H1 (cell line): ENCODE data around the gene PDE9A. TPM values are rescaled to one million over a fixed set of nuclear protein-coding genes. Genes with fewer than 3 reads are reported as not detected.

Experiments used
- CTCF ChIA-PET: fragments of 300-600 bp; sonication (Branson Sonifier 250); formaldehyde crosslinking; loops from one replicate; lab custom pipeline; 2021; ENCODE audit not compliant: partially characterized antibody; lab: Charles Lee
- POLR2A ChIA-PET: fragments of 300-600 bp; sonication (Branson Sonifier 250); formaldehyde crosslinking; loops from one replicate; lab custom pipeline; 2021; ENCODE audit warnings: inconsistent platforms; ENCODE audit not compliant: partially characterized antibody; lab: Charles Lee
- DNase-seq, 2 experiments: peaks; one replicate each; pipeline versions ENCODE4 v3.0.0 to v3.0.0-alpha.2; 2010 to 2022; ENCODE audit warnings: low spot score in 2 of 2, low read depth in 1 of 2, mixed read lengths in 1 of 2
- FAIRE-seq: peaks from 2 replicates; lab custom pipeline; 2011; peaks lifted over from hg19 to GRCh38; lab: Jason Lieb, UNC
- H2AFZ ChIP-seq: 2 replicates; pipeline ENCODE4 v1.8.1; 2012; ENCODE audit warnings: low read length, inconsistent platforms
- H2AK5ac ChIP-seq: 2 replicates; pipeline ENCODE4 v1.6.1; 2013; ENCODE audit warnings: low read depth, low read length
- H2BK120ac ChIP-seq: replicated peaks from 2 replicates; pipeline ENCODE3; 2013; ENCODE audit warnings: low read depth, low read length, inconsistent platforms
- H2BK12ac ChIP-seq: 2 replicates; pipeline ENCODE4 v1.6.1; 2013; ENCODE audit warnings: low read depth, low read length
- H2BK15ac ChIP-seq: 2 replicates; pipeline ENCODE4 v1.6.1; 2013; ENCODE audit warnings: low read length
- H2BK20ac ChIP-seq: 2 replicates; pipeline ENCODE4 v1.6.1; 2013; ENCODE audit warnings: low read length
- H2BK5ac ChIP-seq: 2 replicates; pipeline ENCODE4 v1.6.1; 2013; ENCODE audit warnings: low read depth, low read length
- H3K14ac ChIP-seq: 2 replicates; pipeline ENCODE4 v1.6.1; 2013; ENCODE audit warnings: inconsistent platforms; ENCODE audit not compliant: insufficient read length
- H3K18ac ChIP-seq: 2 replicates; pipeline ENCODE4 v1.6.1; 2013; ENCODE audit warnings: low read length; ENCODE audit errors: extremely low read depth
- H3K23ac ChIP-seq: 2 replicates; pipeline ENCODE4 v1.6.1; 2013; ENCODE audit warnings: inconsistent platforms; ENCODE audit not compliant: insufficient read length
- H3K23me2 ChIP-seq: 2 replicates; pipeline ENCODE4 v1.6.1; 2013; ENCODE audit warnings: low read depth, low read length
- H3K27ac ChIP-seq: 2 replicates; pipeline ENCODE4 v1.6.1; 2011; ENCODE audit warnings: low read depth, low read length, inconsistent platforms
- H3K27me3 ChIP-seq, 4 experiments: replicated peaks in 1 of 4; 1 replicate in 1 of 4; 2 replicates in 3 of 4; pipeline versions ENCODE4 v1.6.1 to v1.8.1; 2011 to 2013; ENCODE audit warnings: low read length in 3 of 4, mild to moderate bottlenecking in 3 of 4, inconsistent platforms in 2 of 4, mixed read lengths in 2 of 4, moderate library complexity in 1 of 4; ENCODE audit not compliant: control insufficient read depth in 3 of 4, insufficient read depth in 3 of 4; ENCODE audit errors: extremely low read depth in 1 of 4
- H3K36me3 ChIP-seq, 4 experiments: 2 replicates each; pipeline versions ENCODE4 v1.6.1 to v1.8.1; 2011 to 2013; ENCODE audit warnings: mild to moderate bottlenecking in 4 of 4, low read length in 3 of 4, moderate library complexity in 2 of 4, control low read depth in 1 of 4, inconsistent platforms in 1 of 4; ENCODE audit not compliant: insufficient read depth in 4 of 4, control insufficient read depth in 2 of 4
- H3K4ac ChIP-seq: replicated peaks from 2 replicates; pipeline ENCODE3; 2013; ENCODE audit warnings: low read length, low read depth, mixed read lengths, inconsistent platforms; ENCODE audit not compliant: insufficient read length
- H3K4me1 ChIP-seq, 4 experiments: replicated peaks in 1 of 4; 1 replicate in 1 of 4; 2 replicates in 3 of 4; pipeline versions ENCODE4 v1.6.1 to v1.8.1; 2011 to 2013; ENCODE audit warnings: low read length in 3 of 4, inconsistent platforms in 2 of 4, mixed read lengths in 1 of 4; ENCODE audit not compliant: insufficient read depth in 4 of 4, control insufficient read depth in 3 of 4
- H3K4me2 ChIP-seq, 2 experiments: 2 replicates each; pipeline versions ENCODE4 v1.6.1 to v1.8.1; 2011 to 2013; ENCODE audit warnings: low read depth in 2 of 2, low read length in 2 of 2, control low read depth in 1 of 2, inconsistent platforms in 1 of 2, mild to moderate bottlenecking in 1 of 2; ENCODE audit not compliant: insufficient read depth in 1 of 2
- H3K4me3 ChIP-seq, 4 experiments: fragments of 200-600, 300-600 bp in 1 of 4; sonication (generic), shearing (Covaris generic), sonication (Bioruptor Twin) in 1 of 4; 2 replicates each; pipeline versions ENCODE4 v1.5.1 to v1.8.1; 2011 to 2016; ENCODE audit warnings: low read length in 4 of 4, low read depth in 3 of 4, control low read depth in 2 of 4, inconsistent platforms in 2 of 4, mild to moderate bottlenecking in 2 of 4, mixed read lengths in 1 of 4, moderate library complexity in 1 of 4; ENCODE audit not compliant: insufficient read depth in 2 of 4; ENCODE audit errors: extremely low read depth in 1 of 4
- H3K56ac ChIP-seq: replicated peaks from 2 replicates; pipeline ENCODE3; 2013; ENCODE audit warnings: low read depth, mild to moderate bottlenecking, mixed read lengths, low read length, inconsistent platforms; ENCODE audit not compliant: insufficient read length
- H3K79me1 ChIP-seq: 2 replicates; pipeline ENCODE4 v1.6.1; 2013; ENCODE audit warnings: low read depth, low read length, control low read depth
- H3K79me2 ChIP-seq, 2 experiments: 2 replicates each; pipeline versions ENCODE4 v1.6.1 to v1.8.1; 2012 to 2013; ENCODE audit warnings: low read length in 2 of 2, mild to moderate bottlenecking in 2 of 2, inconsistent platforms in 1 of 2; ENCODE audit not compliant: insufficient read depth in 2 of 2, control insufficient read depth in 1 of 2
- H3K9ac ChIP-seq, 4 experiments: replicated peaks in 1 of 4; 1 replicate in 1 of 4; 2 replicates in 3 of 4; pipeline versions ENCODE4 v1.6.1 to v1.8.1; 2011 to 2013; ENCODE audit warnings: low read depth in 3 of 4, low read length in 3 of 4, control low read depth in 2 of 4, mild to moderate bottlenecking in 2 of 4, moderate library complexity in 2 of 4, inconsistent platforms in 1 of 4; ENCODE audit errors: extremely low read depth in 1 of 4
- H3K9me3 ChIP-seq, 2 experiments: 2 replicates each; pipeline versions ENCODE4 v1.6.1 to v1.8.1; 2012 to 2013; ENCODE audit warnings: mild to moderate bottlenecking in 2 of 2, moderate library complexity in 2 of 2, control low read depth in 1 of 2, inconsistent platforms in 1 of 2, low read depth in 1 of 2, low read length in 1 of 2, mixed read lengths in 1 of 2; ENCODE audit not compliant: insufficient read depth in 2 of 2
- H4K20me1 ChIP-seq, 2 experiments: replicated peaks in 1 of 2; 2 replicates each; pipeline versions ENCODE3 to v1.8.1; 2011 to 2013; ENCODE audit warnings: inconsistent platforms in 2 of 2, low read length in 2 of 2, mild to moderate bottlenecking in 1 of 2; ENCODE audit not compliant: insufficient read depth in 2 of 2, control insufficient read depth in 1 of 2
- H4K5ac ChIP-seq: 2 replicates; pipeline ENCODE4 v1.6.1; 2013; ENCODE audit warnings: low read length, low read depth, mixed read lengths, inconsistent platforms; ENCODE audit not compliant: insufficient read length
- H4K8ac ChIP-seq: 2 replicates; pipeline ENCODE4 v1.8.0; 2013; ENCODE audit warnings: mild to moderate bottlenecking, moderate library complexity, low read length, inconsistent platforms; ENCODE audit not compliant: insufficient read depth; ENCODE audit errors: extremely low read depth
- H4K91ac ChIP-seq: replicated peaks from 2 replicates; pipeline ENCODE3; 2013; ENCODE audit warnings: low read length, mixed read lengths, inconsistent platforms; ENCODE audit not compliant: insufficient read length
- RFX5 ChIP-seq: IDR thresholded peaks from 2 replicates; pipeline ENCODE4 v1.6.1; 2011; ENCODE audit warnings: low read depth, low read length, improper control_type of control experiment, borderline replicate concordance
- WGBS, 2 experiments: shearing (Covaris generic) in 1 of 2; methylation state at CpG; one replicate each; pipeline versions ENCODE4 v1.1.6 to v1.1.7; 2013 to 2015; ENCODE audit warnings: low lambda C conversion rate in 2 of 2, mixed read lengths in 2 of 2, inconsistent platforms in 1 of 2, low coverage in 1 of 2, missing lambda C conversion rate in 1 of 2; ENCODE audit not compliant: insufficient replicate concordance in 2 of 2, insufficient coverage in 1 of 2, insufficient read length in 1 of 2; ENCODE audit errors: extremely low coverage in 1 of 2, missing lambda C conversion rate in 1 of 2; 5-methylcytosine and 5-hydroxymethylcytosine counted together
- polyA plus RNA-seq, 7 experiments: library from polyadenylated mRNA; depleted of rRNA in 3 of 7; stranded (reverse) in 5 of 7; unstranded in 2 of 7; fragments of >200 nt in 5 of 7; fragments of 200-250 nt in 2 of 7; gene quantifications; 1 replicate in 5 of 7; 2 replicates in 1 of 7; 4 replicates in 1 of 7; pipeline versions ENCODE4 v1.2.1 to v1.2.3, GENCODE V29; 2011 to 2013; ENCODE audit warnings: missing spikeins in 2 of 7, mixed read lengths in 2 of 7
- total RNA-seq: library from RNA; stranded (reverse); fragmentation: NEBNext Ultra II Directional; extraction: Animal tissue kit (Norgen Biotek cat#: 25700); gene quantifications from 2 replicates; pipeline ENCODE4 v1.2.1, GENCODE V29; 2021

Gene PDE9A
- total and polyA plus RNA-seq, 2 of the 8 experiments (the other 6 are each of a cell fraction or from before 2014, with no cell fraction given) = 39.2 to 45.9 TPM

DNA sequence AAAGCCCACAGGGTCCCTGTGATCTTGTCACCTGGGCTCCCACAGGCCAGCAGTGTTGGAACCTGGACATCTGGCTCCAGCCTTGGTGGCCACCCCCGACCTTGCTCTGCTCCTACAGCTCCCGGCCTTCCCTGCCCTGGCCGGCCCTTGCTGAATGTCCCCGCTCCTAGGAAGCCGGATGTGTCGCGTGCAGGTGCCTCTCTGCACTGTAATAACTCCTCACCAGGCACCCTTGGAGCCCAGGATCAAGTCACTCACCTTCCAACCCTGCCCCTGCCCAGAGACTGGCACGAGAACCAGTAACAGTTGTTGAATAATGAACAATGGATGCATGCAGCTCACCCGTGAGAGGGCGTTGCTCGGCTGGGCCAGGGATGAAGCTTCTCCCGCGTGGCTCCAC, 12.1 kb downstream of the PDE9A start:
- Histone ChIP-seq H2BK20ac (no peak overlapping the region), H3K14ac (no peak overlapping the region), H3K4me2 (no peak overlapping the region), H3K9ac (no peak overlapping the region), H3K79me1 (peaks cover 31% of the 10 kb centered on the region), H3K4me3 (no peak overlapping the region), H3K9me3 (peaks cover 0 to 3% of the 10 kb centered on the region in 2 experiments; a peak in 1 of 4 replicates), H4K91ac (no peak overlapping the region), H4K8ac (no peak overlapping the region), H3K27me3 (no peaks in the 10 kb centered on the region; a peak in 1 of 7 replicates), H2BK12ac (no peak overlapping the region), H3K4ac (no peak overlapping the region), H3K4me1 (peaks cover 0 to 33% (median 14%) of the 10 kb centered on the region in 4 experiments; a peak in 5 of 7 replicates), H2BK120ac (no peak overlapping the region), H3K23me2 (peaks cover 17% of the 10 kb centered on the region), H3K27ac (no peak overlapping the region), H3K36me3 (peaks cover 5 to 19% (median 11%) of the 10 kb centered on the region in 4 experiments; a peak in 6 of 8 replicates), H3K56ac (no peak overlapping the region), H4K5ac (no peak overlapping the region), H2AK5ac (no peak overlapping the region), H3K23ac (no peak overlapping the region), H4K20me1 (peaks cover 22 to 60% of the 10 kb centered on the region in 2 experiments), H2BK15ac (no peak overlapping the region), H2AFZ (no peak overlapping the region), H3K79me2 (peaks cover 2 to 43% of the 10 kb centered on the region in 2 experiments; a peak in 3 of 4 replicates), H3K18ac (no peak overlapping the region), H2BK5ac (0 out of 2 replicates have a peak overlapping the region, but pooled peaks have one; percentile 11)
- POLR2A ChIA-PET = interaction anchor here (0.7 to 1.3 kb wide), 3 partner anchors 8 to 12 kb away, joined by 3 to 5 read pairs (median 3); no protein-coding TSS in a partner anchor
- 78% methylated on average over 13 of the region's 13 CpGs; no CpG with 5 or more reads in 1 of the 2 experiments for WGBS, 2 experiments
- FAIRE-seq (no peak), DNase-seq (no peak)
- CTCF ChIA-PET = interaction anchor here (0.8 to 2.0 kb wide), 4 partner anchors 10 to 28 kb away, joined by 3 to 16 read pairs (median 4); no protein-coding TSS in a partner anchor
- TF ChIP-seq RFX5 = no peak
